ENCODE data around the gene SELE.
"Not testable (repeated sequence)": the region's sequence is repeated elsewhere in the genome, so short reads cannot be mapped to it uniquely, and the experiment has no call there.

DNA sequence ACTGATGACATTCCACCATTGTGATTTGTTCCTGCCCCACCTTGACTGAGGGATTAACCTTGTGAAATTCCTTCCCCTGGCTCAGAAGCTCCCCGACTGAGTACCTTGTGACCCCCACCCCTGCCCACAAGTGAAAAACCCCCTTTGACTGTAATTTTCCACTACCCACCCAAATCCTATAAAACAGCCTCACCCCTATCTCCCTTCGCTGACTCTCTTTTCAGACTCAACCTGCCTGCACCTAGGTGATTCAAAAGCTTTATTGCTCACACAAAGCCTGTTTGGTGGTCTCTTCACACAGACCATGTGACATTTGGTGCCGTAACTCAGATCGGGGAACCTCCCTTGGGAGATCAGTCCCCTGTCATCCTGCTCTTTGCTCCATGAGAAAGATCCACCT is 50.7 kb downstream of the SELE start:
- not testable (repeated sequence) for TF ChIP-seq CTCF (IDR thresholded peaks at IDR 0.05; ENCODE audit: poor library complexity, severe bottlenecking); POLR2AphosphoS5 (IDR thresholded peaks at IDR 0.05); EP300 (conservative IDR thresholded peaks at IDR 0.05; ENCODE audit: poor library complexity, severe bottlenecking); REST (IDR thresholded peaks at IDR 0.05; ENCODE audit: borderline replicate concordance)
